Measurements from ENCODE around the gene DENND11. TPM values are rescaled to one million over a fixed set of nuclear protein-coding genes. Genes with fewer than 3 reads are reported as not detected.

The DENND11 gene
- total RNA-seq, 1 experiment from 2014 or later, result 33.0 TPM

DNA sequence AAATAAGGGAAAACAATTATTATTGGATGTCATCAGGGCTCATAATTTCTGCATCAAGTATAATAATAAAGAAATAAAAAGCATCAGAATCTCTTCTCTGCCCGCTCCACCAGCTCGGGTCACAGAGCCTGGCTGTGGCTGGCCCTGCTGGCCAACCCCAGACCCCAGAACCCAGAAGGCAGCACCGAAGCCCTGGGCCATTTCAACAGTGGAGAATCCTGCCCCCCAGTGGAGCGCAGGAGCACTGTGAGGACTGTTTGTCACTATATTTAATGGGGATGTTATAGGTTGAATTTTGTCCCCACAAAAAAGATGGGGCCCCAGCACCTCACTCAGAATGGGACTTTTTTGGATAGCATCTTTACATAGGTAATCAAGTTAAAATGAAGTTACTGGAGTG, 27.3 kb downstream of the DENND11 start:
- POLR2A ChIA-PET, result no interaction called here

DNA sequence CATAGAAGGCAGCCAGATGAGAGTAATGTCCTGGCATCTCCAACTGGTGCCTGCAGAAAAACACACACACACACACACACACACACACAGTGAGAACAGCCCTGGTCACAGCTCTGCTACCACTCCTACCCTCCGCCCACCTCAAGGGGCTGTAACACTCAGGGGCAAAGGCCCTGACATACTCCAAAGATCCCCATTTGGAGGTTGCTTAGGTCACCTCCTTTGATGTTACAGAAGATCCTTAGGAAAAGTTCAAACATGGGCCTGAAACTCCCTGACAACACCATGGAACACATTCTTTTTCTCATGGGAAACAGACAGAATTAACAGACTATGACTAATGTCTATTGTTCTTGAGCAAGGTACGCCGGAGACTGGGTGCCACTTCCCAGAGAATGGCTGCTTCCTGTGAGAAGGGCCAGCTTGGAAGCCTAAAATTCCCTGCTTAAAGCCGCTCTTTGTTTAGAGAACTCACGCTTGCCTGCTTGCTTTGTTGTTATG, 27.7 kb downstream of the DENND11 start:
- TF ChIP-seq, protein P1, sequence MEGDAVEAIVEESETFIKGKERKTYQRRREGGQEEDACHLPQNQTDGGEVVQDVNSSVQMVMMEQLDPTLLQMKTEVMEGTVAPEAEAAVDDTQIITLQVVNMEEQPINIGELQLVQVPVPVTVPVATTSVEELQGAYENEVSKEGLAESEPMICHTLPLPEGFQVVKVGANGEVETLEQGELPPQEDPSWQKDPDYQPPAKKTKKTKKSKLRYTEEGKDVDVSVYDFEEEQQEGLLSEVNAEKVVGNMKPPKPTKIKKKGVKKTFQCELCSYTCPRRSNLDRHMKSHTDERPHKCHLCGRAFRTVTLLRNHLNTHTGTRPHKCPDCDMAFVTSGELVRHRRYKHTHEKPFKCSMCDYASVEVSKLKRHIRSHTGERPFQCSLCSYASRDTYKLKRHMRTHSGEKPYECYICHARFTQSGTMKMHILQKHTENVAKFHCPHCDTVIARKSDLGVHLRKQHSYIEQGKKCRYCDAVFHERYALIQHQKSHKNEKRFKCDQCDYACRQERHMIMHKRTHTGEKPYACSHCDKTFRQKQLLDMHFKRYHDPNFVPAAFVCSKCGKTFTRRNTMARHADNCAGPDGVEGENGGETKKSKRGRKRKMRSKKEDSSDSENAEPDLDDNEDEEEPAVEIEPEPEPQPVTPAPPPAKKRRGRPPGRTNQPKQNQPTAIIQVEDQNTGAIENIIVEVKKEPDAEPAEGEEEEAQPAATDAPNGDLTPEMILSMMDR (IDR thresholded peaks at IDR 0.05; ENCODE audit: insufficient read depth in 1 of 2, low read depth in 1 of 2, low read length in 1 of 2, severe bottlenecking in 1 of 2, unreplicated experiment in 1 of 2), result no peak
- BruUV-seq (replicated peaks), result no TSS peak
- H3K9me3 Mint-ChIP-seq (ENCODE audit: unreplicated experiment), result no peaks in the 10 kb centered on the region
- ChIA-PET POLR2A (no interaction called here), CTCF (no interaction called here)
- DNase-seq, result no peak
- no peaks in the 10 kb centered on the region for H3K36me3 ChIP-seq (ENCODE audit: control insufficient read depth, insufficient read depth, low read length)
- no peaks in the 10 kb centered on the region for H3K4me1 ChIP-seq
- peaks cover 16% of the 10 kb centered on the region for H3K4me1 Mint-ChIP-seq (ENCODE audit: low read depth, unreplicated experiment)
- no peaks in the 10 kb centered on the region for H3K27me3 ChIP-seq (replicated peaks; ENCODE audit: control insufficient read depth, insufficient read depth, low read length)
- no peak overlapping the region for H3K4me3 ChIP-seq (ENCODE audit: low read depth, low read length)
- H3K4me3 Mint-ChIP-seq (ENCODE audit: unreplicated experiment), result no peak overlapping the region
- no peaks in the 10 kb centered on the region for H3K27me3 Mint-ChIP-seq (ENCODE audit: insufficient read depth, unreplicated experiment)
- intact Hi-C loops (cut with micrococcal nuclease; ENCODE audit: unreplicated experiment), result no loop called here
- H3K36me3 Mint-ChIP-seq (ENCODE audit: insufficient read depth, unreplicated experiment), result peaks cover 5% of the 10 kb centered on the region
- no peaks in the 10 kb centered on the region for H3K9me3 ChIP-seq
- no peak overlapping the region for H3K27ac Mint-ChIP-seq (ENCODE audit: unreplicated experiment)

More for the DNA sequence above, 27.3 kb downstream of the DENND11 start:
- no TSS peak for BruUV-seq (replicated peaks)
- CTCF ChIA-PET, result no interaction called here
- Mint-ChIP-seq H3K27ac (ENCODE audit: unreplicated experiment) (no peak overlapping the region), H3K9me3 (ENCODE audit: unreplicated experiment) (no peaks in the 10 kb centered on the region), H3K4me1 (ENCODE audit: low read depth, unreplicated experiment) (peaks cover 16% of the 10 kb centered on the region), H3K4me3 (ENCODE audit: unreplicated experiment) (no peak overlapping the region), H3K36me3 (ENCODE audit: insufficient read depth, unreplicated experiment) (peaks cover 5% of the 10 kb centered on the region), H3K27me3 (ENCODE audit: insufficient read depth, unreplicated experiment) (no peaks in the 10 kb centered on the region)
- Histone ChIP-seq H3K4me3 (ENCODE audit: low read depth, low read length) (no peak overlapping the region), H3K9me3 (no peaks in the 10 kb centered on the region), H3K27me3 (replicated peaks; ENCODE audit: control insufficient read depth, insufficient read depth, low read length) (no peaks in the 10 kb centered on the region), H3K36me3 (ENCODE audit: control insufficient read depth, insufficient read depth, low read length) (no peaks in the 10 kb centered on the region), H3K4me1 (no peaks in the 10 kb centered on the region)
- intact Hi-C loops (cut with micrococcal nuclease; ENCODE audit: unreplicated experiment), result no loop called here
- DNase-seq, result peak in 1 of 2 experiments; percentile 14
- TF ChIP-seq, protein P1 (IDR thresholded peaks at IDR 0.05; ENCODE audit: insufficient read depth in 1 of 2, low read depth in 1 of 2, low read length in 1 of 2, severe bottlenecking in 1 of 2, unreplicated experiment in 1 of 2), result peak in 1 of 2 experiments; percentile 36

DNA sequence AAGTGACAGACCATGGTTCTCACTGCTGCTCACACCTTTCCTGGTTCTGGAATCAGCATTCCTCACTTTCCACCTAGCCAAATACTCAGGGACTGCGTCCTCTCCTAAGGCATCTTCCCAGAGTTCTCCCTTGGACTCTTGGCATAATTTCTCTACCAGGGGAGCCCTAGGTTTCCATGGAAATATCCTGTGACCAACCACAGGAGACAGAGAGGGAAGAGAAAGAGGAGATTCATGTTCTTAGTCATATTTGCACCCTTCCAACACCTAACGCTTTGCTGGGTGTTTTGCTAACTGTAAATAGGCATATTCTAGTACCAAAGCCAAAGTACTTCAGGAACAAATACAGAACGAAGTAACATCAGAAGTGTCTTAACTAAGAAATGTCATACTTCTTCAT, 28.6 kb downstream of the DENND11 start:
- no peak for DNase-seq
- CTCF ChIA-PET, result no interaction called here
- Histone ChIP-seq H3K9me3 (no peaks in the 10 kb centered on the region), H3K36me3 (ENCODE audit: control insufficient read depth, insufficient read depth, low read length) (no peaks in the 10 kb centered on the region), H3K4me1 (no peaks in the 10 kb centered on the region), H3K27me3 (replicated peaks; ENCODE audit: control insufficient read depth, insufficient read depth, low read length) (no peaks in the 10 kb centered on the region), H3K4me3 (ENCODE audit: low read depth, low read length) (no peak overlapping the region)
- BruUV-seq (replicated peaks), result no TSS peak
- no peak overlapping the region for H3K27ac Mint-ChIP-seq (ENCODE audit: unreplicated experiment)
- peaks cover 5% of the 10 kb centered on the region for H3K36me3 Mint-ChIP-seq (ENCODE audit: insufficient read depth, unreplicated experiment)
- H3K4me1 Mint-ChIP-seq (ENCODE audit: low read depth, unreplicated experiment), result peaks cover 16% of the 10 kb centered on the region
- H3K27me3 Mint-ChIP-seq (ENCODE audit: insufficient read depth, unreplicated experiment), result no peaks in the 10 kb centered on the region
- POLR2A ChIA-PET, result no interaction called here
- TF ChIP-seq, protein P1 (IDR thresholded peaks at IDR 0.05; ENCODE audit: insufficient read depth in 1 of 2, low read depth in 1 of 2, low read length in 1 of 2, severe bottlenecking in 1 of 2, unreplicated experiment in 1 of 2), result no peak
- intact Hi-C loops (cut with micrococcal nuclease; ENCODE audit: unreplicated experiment), result loop anchor here (2.0 kb wide), 1 partner anchor 19 kb away; no protein-coding TSS in a partner anchor
- no peak overlapping the region for H3K4me3 Mint-ChIP-seq (ENCODE audit: unreplicated experiment)
- H3K9me3 Mint-ChIP-seq (ENCODE audit: unreplicated experiment), result no peaks in the 10 kb centered on the region
